HG03460 (cell line): ENCODE results near the gene SCAMP3.
"Not testable (repeated sequence)": the region's sequence is repeated elsewhere in the genome, so short reads cannot be mapped to it uniquely, and the experiment has no call there.

Experiments
- ATAC-seq: cut with Tn5 transposase; IDR thresholded peaks from one replicate; pipeline ENCODE4 v1.9.1; 2021; ENCODE audit not compliant: unreplicated experiment

Gene SCAMP3

DNA sequence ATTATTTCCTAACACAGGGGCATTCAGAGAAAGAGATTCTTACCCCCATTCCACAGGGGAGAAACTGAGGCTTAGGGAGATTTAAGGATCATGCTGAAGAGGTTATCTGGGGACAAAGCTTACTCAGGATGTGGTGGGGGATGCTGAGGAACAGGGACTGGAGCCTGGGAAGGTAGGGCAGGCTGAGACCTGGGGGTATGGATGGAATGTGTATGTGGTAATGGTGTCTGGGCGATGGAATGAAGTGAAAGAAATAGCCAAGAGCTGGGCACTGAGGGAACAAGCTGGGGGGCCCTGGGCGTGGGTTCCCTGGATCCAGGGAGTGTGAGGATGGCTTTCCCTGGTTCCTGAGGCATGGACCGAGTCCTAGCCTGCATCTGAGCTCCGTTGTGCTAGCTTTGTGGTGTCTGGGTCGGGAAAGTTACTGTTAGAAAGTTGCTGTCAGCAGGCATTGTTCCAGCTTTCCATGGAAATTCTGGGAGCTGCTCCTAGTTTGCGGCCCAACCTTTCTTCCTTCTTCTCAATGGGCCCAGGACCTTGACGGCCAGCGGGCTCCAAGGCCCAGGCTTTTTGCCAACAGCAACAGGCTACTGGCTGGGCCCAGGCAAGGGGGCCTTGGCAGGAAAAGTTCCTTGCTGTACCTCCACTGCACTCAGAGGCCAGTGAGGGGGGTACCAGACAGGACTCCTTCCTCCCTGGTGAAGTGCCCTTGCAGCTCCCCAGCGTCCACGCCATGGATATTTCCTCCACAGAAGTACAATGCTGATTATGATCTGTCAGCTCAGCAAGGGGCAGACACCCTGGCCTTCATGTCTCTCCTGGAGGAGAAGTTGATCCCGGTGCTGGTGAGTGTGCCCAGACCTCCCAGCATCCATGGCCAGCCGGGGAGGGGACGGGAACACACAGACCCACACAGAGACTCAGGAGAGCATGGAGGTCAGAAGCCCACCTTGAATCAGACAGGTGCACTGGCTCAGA is 29.9 kb downstream of the SCAMP3 start:
- ATAC-seq: not testable (repeated sequence)

DNA sequence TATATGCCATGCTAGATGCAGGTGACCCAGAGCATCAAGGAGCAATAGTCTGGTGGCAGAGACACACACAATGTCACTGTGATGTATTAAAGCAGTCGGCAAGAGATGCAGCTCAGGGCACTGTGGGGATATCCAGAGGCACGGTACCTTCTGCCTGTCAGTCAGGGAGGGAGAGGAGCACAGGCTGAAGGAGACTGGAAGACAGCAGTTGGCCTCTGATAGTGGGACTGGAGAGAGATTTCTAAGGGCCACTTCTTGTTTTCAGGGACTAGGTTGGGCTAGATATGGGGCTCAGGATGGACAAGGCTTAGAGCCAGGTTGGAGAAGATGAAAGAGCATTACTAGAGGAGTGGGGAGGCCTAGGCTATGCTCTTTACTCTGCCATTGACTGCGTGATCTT is 30.9 kb downstream of the SCAMP3 start:
- ATAC-seq: not testable (repeated sequence)

DNA sequence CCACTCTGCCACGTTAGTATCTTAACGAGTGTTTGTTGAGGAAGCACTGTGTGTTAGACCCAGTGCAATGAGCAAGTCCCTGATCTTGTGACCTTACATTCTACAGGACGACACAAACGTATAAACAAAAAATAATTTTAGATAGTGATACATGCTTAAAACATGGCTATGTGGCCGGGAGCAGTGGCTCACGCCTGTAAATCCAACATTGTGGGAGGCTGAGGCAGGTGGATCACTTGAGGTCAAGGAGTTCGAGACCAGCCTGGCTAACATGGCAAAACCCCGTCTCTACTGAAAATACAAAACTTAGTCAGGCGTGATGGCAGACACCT is 34.1 kb downstream of the SCAMP3 start:
- ATAC-seq: no peak

DNA sequence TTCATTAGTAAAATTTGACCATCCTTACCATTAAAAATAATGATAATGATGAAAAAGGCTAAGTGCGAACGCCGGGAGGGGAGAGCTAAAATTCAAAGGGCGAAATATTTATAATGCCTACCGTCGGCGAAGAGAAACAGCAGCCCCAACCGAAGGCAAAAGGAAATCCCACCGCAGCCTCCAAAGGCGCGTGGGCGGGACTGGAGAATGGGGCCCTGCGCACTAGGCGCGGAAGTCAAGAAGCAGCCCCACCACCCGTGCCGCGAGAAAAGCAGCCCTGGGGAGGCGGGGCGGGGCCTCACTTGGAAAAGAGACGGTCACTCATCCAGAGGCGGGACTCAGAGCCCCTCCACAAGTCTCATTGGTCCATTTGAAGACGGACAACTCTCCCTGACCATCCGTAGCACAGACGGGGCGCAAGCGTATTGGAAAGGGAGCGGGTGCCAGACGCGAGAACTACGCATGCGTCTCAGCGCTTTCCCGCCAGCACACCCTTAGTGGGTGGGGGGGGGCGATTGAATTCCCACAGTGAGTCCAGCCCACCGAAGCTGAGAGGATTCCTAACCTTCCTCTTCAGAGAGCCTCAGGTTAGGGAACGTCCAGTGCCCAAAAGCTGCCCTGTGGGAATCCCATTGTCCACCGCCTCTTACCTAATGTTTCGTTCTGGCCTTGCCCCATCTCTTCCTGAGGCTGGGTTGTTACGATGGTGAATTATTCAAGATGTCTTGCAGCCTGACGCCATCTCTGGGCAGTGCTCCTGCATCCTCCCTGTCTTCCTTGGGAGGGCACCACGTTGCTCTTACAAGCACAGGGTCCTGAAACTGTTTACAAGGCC is 34.7 kb downstream of the SCAMP3 start:
- ATAC-seq: peak; percentile 88

DNA sequence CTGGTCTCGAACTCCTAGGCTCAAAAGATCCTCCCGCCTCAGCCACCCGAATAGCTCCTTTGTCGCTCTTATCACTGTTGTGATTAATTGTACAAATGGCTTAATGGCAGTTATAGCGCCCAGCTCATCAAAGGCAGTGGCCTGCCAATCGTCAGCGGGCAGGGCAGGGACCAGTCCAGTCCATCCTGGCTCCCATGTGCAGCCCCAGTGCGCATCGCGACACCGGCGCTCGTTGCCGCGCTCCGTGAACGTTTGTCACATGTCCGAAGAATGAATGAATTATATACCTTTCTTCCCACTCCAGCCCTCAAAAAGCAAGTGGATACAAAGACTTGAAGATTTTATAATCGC is 35.3 kb downstream of the SCAMP3 start:
- no peak for ATAC-seq

DNA sequence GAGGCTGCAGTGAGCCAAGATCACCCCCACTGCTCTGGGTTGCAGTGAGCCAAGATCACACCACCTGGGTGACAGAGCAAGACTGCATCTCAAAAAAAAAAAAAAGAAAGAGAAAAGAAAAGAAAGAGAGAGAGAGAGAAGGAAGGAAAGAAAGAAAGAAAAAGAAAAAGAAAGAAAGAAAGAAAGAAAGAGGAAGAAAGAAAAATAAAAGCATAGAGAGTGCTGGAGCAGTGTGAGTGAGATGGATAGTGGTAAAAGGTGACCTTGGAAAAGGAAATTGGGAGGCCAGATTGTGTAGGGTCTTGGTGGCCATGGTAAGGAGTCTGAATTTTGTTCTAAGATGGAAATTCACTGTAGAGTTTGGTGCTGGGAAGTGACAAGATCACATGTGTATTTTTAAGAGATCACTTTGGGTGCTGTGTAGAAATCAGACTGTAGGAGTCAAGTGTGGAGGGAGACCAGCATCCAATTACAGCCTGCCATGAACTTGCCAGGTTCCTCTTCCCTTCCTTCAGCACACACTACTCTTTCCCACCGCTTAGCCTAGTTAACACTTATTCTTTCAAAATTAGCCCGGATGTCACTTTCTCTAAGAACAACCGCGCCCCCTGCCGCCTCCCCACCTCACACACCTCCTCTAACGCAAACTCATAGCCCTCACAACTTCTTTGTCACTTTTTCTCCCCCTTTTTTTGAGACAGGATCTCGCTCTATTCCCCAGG is 35.8 kb downstream of the SCAMP3 start:
- peak; percentile 40 for ATAC-seq

DNA sequence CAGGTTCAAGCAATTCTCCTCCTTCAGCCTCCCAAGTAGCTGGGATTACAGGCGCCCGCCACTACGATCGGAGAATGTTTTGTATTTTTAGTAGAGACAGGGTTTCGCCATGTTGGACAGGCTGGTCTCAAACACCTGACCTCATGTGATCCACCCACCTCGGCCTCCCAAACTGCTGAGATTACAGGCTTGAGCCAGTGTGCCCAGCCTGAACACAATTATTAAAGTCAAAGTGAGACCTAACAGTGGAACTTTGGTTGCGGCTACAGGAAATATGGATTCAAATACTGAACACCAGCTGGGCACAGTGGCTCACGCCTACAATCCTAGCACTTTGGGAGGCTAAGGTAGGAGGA is 36.8 kb downstream of the SCAMP3 start:
- ATAC-seq: not testable (repeated sequence)

DNA sequence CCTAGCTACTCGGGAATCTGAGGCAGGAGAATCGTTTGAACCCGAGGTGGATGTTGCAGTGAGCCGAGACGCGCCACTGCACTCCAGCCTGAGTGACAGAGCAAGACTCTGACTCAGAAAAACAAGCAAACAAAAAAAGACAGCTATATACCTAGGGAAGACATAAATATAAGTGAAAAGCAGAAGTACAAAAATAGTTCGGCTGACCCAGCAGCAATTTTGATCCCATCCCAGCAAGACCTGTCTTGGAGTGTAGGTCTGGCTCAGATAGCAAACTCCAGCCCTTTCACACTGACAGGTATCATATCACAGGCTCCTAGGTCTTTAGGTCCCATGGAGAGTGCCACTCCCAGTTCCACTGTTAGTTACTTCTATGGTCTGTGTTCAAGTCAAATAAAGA is 39.1 kb downstream of the SCAMP3 start:
- no peak for ATAC-seq

DNA sequence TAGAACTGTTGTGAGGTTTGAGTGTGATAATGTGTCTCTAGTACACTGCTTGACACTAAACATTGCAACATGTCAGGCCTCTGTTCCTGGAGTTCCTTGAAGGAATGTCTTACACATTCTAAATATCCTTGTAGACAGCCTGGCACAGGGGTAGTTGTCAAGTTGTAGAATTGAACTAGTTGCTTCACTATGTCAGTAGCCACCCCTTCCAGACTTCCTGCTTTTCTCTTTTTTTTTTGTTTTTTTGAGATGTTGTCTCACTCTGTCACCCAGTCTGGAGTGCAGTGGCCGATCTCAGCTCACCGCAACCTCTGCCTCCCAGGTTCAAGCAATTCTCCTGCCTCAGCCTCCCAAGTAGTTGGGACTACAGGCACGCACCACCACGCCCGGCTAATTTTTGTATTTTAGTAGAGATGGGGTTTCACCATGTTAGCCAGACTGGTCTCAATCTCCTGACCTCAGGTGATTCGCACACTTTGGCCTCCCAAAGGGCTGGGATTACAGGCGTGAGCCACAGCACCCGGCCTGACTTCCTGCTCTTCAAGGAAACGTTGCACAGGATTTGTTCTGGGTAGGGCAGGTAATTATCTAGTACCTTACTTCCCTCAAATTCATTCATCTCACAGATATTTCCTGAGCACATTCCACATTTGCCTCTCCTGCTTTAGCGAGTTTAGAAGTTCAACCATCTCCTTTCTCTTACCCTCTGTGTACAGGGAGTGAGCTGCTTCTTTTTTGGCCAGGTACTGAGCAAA is 41.8 kb downstream of the SCAMP3 start:
- ATAC-seq: not testable (repeated sequence)

DNA sequence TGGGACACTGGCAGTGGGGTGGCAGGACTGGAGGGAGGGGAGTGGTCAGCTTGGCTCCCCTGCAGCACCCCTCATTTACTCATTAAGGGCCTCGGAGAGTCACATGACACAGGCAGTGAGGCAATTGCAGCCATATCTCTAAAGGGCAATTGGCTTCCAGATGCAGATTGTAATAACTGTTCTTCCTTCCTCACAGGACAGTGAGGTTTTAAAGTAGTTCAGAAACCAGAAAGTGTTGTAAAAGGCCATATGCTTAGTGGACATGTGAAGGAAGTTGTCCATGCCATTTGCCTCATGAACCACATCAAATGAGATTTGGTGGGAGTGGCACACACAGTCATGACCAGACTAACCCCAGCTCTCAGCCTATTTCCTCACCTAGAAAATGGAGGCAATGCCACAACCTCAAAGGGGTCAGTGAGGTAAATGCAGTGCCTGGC is 42.5 kb downstream of the SCAMP3 start:
- ATAC-seq: no peak

DNA sequence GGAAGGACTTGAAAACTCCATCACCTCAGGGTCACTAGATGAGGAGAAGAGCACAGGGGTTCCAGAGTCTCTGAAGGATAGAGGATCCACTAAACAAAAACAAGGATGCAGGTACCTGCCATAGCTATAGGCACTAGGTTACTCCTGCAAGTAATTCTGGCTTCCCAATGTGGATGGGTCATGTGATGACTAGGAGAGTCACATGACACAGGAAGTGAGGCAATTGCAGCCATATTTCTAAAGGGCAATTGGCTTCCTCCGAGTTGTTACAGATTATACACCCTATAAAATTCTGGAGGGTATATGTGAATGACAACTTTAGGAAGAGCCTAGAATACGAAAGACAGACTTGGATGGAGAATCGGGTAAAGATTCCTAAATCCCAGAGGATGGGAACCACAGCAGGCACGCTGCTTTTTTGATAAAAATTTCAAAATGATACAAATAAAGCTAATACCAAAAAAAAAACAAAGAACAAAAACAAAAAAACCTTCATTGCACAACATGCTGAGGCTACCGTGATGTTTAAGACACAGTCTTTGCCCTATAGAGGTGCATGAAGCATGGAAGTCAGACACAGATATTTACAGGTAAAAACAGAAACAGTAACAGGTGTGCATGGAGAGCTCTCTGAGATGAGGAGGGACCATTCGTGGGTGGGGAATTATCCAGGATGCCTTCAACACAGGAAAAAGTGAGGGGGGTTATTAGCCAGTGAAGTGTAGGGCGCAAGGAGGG is 43.1 kb downstream of the SCAMP3 start:
- no peak for ATAC-seq

DNA sequence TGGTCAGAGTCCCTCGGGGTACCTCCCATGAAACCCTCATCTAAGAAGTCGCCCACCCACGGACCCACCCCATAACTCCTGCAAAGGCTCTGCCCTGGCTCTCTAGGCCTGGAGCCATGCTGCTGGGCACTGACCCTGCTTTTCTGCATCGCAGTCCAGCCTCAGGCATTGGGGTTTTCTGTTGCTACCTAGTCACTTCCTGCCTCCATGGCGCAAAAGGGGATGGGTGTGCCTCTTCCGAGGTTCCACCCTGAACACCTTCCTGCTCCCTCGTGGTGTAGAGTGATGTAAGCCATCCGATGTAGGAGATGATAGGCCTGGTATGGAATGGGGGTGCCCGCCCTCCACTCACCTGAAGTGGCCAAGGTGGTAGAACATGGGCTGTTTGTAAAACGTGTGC is 47.5 kb downstream of the SCAMP3 start:
- ATAC-seq: not testable (repeated sequence)

DNA sequence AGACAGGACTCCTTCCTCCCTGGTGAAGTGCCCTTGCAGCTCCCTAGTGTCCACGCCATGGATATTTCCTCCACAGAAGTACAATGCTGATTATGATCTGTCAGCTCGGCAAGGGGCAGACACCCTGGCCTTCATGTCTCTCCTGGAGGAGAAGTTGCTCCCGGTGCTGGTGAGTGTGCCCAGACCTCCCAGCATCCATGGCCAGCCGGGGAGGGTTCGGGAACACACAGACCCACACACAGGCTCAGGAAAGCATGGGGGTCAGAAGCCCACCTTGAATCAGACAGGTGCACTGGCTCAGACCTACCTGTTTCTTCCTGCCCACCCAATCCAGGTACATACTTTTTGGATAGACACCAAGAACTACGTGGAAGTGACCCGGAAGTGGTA is 50.1 kb downstream of the SCAMP3 start:
- not testable (repeated sequence) for ATAC-seq

DNA sequence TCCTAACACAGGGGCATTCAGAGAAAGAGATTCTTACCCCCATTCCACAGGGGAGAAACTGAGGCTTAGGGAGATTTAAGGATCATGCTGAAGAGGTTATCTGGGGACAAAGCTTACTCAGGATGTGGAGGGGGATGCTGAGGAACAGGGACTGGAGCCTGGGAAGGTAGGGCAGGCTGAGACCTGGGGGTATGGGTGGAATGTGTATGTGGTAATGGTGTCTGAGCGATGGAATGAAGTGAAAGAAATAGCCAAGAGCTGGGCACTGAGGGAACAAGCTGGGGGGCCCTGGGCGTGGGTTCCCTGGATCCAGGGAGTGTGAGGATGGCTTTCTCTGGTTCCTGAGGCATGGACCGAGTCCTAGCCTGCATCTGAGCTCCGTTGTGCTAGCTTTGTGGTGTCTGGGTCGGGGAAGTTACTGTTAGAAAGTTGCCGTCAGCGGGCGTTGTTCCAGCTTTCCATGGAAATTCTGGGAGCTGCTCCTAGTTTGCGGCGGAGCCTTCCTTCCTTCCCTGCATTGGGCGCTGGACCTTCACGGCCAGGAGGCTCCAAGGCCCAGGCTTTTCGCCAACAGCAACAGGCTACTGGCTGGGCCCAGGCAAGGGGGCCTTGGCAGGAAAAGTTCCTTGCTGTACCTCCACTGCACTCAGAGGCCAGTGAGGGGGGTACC is 50.6 kb downstream of the SCAMP3 start:
- not testable (repeated sequence) for ATAC-seq

DNA sequence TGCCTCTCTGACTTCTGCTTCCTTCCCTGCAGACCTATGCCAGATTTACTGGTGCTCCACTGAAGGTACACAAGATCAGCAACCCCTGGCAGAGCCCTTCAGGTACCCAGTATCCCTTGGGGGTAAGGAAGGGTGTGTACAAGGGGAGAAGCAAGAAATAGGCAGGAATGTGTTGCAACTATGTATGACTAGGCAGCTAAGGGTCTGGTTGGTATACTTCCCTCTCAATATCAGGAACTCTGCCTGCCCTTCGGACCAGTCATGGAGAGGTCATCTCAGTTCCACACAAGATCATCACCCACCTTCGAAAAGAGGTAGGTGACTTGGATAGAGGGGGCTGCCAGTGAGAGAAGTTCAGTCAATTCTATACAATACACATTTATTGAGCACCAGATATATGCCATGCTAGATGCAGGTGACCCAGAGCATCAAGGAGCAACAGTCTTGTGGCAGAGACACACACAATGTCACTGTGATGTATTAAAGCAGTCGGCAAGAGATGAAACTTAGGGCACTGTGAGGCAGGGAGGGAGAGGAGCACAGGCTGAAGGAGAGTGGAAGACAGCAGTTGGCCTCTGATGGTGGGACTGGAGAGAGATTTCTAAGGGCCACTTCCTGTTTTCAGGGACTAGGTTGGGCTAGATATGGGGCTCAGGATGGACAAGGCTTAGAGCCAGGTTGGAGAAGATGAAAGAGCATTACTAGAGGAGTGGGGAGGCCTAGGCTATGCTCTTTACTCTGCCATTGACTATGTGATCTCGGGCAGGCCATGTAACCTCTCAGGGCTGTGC is 51.7 kb downstream of the SCAMP3 start:
- no peak for ATAC-seq

DNA sequence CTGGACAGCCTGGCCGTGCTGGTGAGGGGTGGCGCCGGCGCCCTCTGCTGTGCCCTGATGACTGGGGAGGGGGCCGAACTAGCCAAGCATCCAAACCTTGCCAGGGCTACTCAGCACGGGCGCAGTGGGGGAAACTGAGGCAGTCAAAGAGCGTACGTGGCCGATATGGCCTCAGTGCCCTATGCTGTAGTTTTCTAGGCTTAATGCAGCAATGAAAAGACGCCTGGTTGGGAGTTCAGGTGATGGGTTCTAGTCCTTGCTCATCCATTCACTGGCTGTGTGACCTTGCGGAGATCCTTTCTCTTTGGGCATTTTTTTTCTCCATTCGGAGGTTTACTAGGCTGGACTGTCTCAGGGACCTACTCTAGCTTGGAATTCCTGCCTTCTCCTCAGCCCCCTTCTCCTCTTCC is 52.8 kb downstream of the SCAMP3 start:
- ATAC-seq: no peak

DNA sequence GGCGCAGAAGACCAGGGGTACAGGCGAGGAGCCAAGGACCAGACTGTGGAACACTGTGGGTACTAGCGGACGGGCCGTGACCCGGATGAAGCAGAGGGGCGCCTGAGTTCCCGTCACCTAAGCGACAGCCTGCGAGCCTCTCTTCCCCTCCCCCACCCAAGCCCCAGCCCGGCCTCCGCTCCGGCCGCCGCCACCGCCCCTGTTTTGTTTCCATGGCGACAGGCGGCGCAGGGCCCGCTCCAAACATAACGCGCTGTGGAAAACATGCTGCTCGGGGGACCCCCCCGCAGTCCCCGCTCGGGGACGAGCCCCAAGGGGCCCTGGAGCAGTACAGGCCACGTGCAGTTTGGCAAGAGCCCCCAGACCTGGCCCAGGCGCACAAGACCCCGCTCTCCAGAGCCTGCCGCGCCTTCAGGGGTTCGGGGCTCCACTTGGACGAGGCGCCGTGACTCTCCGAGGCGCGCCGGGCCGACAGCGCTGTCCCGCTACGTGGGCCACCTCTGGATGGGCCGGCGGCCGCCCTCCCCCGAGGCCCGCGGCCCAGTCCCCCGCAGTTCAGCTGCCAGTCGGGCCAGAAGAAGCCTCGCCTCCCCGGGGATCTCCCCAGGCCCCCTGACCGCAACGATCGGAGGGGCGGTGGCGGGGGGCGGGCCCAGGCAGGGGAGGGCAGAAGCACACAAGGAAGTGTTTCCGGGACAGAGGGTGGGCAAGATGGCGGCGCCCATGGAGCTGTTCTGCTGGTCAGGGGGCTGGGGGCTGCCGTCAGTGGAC is 53.4 kb downstream of the SCAMP3 start, which contains the start of gene MTX1:
Gene MTX1 (plus strand): TSS at position 155 of the 771 bp plus-strand sequence. CDS start 110 bp downstream, at position 265.
- peak; percentile 75 for ATAC-seq
